Subcutaneous adipose tissue (tissue), 4 donors: ENCODE results near the gene SKAP1. TPM values are rescaled to one million over a fixed set of nuclear protein-coding genes. Genes with fewer than 3 reads are reported as not detected.

Experiments
- total RNA-seq, 4 donors: library from RNA; depleted of rRNA; stranded (reverse); fragments of >200 nt; gene quantifications; one replicate each; pipeline ENCODE4 v1.1.0, GENCODE V29; 2016
- TF ChIP-seq, protein P1 (sequence below): fragments of 450-650 bp; IDR thresholded peaks from one replicate; pipeline ENCODE4 v1.5.1; 2016; ENCODE audit warnings: low read depth, mild to moderate bottlenecking, control low read depth, antibody characterized with exemption, moderate library complexity

Gene SKAP1
- total RNA-seq, 4 donors from 2014 or later = 2.5 to 3.9 (median 3.1) TPM; not detected in 1

DNA sequence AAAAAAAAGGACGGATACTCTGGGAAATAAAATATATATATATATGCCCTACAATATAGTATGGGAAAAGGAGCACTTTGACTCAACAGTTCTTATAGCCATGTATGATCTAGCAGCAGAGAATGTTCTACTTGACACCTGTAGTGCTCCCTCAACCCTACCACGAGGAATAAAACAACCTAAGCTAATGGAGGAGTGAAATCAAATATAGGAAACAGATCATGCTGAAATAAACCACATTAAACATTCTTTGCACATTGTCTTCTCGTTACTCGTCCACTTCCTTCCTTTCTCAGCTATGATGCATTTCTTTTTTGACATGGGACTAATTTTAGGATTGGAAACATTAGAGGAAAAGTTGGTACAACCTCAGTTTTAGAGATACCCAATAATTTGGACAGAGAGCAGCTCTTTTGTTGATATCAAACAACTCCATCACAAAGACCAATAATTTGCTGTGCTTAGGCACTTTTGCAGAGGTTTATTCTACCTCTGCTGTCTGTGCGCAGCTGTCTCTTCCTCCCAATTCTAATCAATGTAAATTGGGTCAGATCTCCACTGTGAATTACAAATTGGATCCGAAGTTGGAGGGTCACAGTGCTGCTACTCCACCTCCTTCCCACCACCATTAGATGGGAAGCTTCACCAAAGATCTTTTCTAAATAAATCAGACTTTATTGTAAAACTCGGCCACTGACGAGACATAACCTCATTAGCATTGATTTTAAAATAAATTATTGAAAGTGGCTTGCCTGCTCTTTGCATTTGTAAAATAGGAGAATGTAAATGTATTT lies 256.6 kb downstream of the SKAP1 start:
- TF ChIP-seq, protein P1, sequence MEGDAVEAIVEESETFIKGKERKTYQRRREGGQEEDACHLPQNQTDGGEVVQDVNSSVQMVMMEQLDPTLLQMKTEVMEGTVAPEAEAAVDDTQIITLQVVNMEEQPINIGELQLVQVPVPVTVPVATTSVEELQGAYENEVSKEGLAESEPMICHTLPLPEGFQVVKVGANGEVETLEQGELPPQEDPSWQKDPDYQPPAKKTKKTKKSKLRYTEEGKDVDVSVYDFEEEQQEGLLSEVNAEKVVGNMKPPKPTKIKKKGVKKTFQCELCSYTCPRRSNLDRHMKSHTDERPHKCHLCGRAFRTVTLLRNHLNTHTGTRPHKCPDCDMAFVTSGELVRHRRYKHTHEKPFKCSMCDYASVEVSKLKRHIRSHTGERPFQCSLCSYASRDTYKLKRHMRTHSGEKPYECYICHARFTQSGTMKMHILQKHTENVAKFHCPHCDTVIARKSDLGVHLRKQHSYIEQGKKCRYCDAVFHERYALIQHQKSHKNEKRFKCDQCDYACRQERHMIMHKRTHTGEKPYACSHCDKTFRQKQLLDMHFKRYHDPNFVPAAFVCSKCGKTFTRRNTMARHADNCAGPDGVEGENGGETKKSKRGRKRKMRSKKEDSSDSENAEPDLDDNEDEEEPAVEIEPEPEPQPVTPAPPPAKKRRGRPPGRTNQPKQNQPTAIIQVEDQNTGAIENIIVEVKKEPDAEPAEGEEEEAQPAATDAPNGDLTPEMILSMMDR = no peak

DNA sequence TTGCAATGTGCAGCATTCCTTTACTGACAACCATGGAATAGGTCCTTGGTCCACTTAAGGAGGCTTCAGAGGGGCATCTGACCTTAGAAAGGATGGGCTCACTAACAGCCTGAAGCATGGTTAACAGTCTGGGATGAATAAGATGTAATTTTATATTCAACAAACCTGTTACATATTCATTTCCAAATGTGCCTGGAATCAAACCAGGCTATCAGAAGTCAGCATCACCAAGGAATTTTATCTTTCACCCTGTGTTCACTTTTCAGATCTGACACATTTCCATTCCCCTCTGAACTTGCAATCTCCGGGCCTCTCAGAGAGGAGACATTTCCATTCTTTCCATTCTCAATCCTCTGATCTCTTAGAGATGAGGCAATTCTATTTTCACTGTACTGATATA lies 260.1 kb downstream of the SKAP1 start:
- TF ChIP-seq, protein P1 = no peak

DNA sequence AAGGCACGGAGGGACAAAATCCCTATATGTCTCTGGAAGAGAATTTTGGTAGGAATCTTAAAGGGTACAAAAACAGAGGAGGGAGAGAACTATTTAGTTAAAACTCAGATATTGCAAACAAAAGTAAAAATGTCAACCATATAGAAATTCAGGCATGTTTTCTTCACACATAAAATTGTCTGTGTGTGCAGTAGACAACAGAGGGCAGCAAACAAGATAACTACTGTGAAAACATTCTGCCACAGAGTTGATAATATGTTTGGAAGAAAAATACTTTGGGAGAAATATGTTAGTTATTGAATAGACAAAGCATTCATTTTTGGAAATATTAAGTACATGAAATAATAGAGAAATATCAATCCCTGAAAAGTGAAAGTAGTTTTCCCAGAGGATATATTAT lies 266.2 kb downstream of the SKAP1 start:
- TF ChIP-seq, protein P1 = no peak

DNA sequence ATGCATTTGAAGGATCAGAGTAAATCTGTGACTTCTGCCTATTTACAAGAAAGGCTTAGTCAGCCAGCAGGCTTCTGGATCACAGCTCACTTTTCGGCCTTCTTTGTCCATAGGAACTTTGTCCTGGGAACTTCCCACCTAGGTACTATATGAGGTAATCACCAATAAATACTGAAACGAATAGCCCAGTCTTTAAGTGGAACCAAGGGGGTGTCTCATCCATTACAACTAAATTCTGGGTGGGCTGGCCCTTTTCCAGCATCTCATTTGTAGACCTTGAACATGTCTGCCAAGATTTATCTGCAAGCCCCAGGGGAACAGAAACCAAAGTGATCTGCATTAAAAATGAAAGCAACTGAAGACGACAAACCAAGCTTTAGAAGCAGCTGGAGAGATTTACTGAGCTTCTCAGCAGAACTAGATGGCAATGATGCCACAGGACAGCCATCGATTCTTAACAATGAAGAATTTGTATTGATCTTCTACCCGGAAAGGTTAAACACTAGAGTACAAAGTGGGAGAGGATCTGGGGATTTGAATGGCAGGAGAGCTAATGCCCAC lies 267.0 kb downstream of the SKAP1 start:
- TF ChIP-seq, protein P1 = no peak

DNA sequence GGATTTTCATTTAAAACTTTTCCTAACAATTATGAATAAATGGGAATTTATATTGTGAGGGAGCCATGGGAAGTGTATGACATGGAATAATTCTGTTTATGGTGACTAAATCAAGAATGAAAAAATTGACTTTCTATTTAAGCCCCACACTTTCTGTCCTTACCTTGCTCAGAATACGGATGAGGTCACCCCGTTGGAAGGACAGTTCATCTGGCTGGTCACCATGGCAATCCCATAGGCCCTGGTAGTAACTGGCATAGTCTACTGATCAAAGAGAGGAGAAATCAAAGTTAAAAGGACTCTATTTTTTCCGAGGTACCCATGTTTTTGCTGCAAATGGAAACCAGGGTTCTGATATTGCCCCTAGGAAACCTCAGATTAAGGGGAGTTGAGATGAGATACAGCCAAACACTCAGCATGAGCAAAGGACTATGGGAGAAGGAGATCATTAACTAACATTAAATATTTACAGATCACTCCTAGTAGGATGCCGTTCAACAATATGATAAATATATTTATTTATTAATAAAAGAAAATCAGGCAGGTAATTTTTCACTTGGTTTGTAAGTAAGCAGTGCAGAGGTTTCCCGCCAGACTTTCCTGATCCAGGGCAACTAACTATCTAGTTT lies 267.6 kb downstream of the SKAP1 start:
- TF ChIP-seq, protein P1 = no peak

DNA sequence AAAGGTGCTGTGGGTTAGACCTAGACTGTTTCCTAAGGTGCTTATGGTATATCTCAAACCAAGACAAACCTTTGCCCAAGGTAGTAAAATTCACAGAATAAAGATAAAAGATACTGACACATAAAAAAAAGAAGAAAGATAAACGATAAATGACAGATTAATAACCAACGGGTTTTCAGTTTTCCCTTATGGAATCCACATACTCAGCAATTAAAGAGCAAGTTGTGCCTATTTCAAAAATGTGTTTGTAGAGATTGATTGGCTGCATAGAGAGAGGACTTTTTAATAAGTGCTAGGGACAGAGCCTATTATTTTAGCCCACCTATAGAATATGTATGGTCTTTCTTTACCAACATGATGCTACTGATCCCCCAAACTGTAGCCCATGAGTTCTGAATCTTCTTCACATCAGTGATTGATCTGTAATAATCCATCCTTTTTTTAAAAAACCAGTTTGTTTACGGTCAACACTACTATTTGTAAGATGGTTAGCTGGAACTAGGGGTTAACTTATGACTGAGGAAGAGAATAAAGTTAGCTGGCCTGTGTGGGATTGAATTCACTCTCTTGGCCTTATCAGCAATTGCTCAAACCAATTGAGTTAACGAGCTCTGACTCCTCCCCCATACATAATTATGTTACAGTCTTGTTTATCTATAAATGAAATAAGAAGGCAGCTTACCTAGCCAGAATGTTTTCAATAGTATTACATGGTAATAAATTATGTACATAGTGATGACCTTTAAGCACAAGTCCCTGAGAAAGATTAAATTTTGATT lies 268.7 kb downstream of the SKAP1 start:
- TF ChIP-seq, protein P1 = no peak
